HEK293 (cell line): Measurements from ENCODE around the gene AKR1B15.
"Not testable (repeated sequence)": the region's sequence is repeated elsewhere in the genome, so short reads cannot be mapped to it uniquely, and the experiment has no call there.

ENCODE experiments used
- CTCF ChIA-PET: fragments of 350-600 bp; formaldehyde crosslinking; extraction: SDS; loops from one replicate; lab custom pipeline; 2021; ENCODE audit warnings: antibody characterized with exemption; lab: Yijun Ruan, JAX
- POLR2A ChIA-PET: fragments of 300-600 bp; formaldehyde crosslinking; extraction: SDS; loops from one replicate; lab custom pipeline; 2020; ENCODE audit warnings: antibody characterized with exemption, inconsistent platforms; lab: Yijun Ruan, JAX
- H3K27ac ChIP-seq: fragments of 200-500 bp; sonication (Bioruptor generic); 2 replicates; pipeline ENCODE4 v1.5.1; 2014; ENCODE audit warnings: low read depth, low read length, control low read depth, inconsistent platforms; ENCODE audit errors: extremely low read depth
- H3K36me3 ChIP-seq, 2 experiments: fragments of 200-500 bp in 1 of 2; sonication (Bioruptor generic) in 1 of 2; 1 replicate in 1 of 2; 2 replicates in 1 of 2; pipeline ENCODE4 v1.5.1; 2014 to 2017; ENCODE audit warnings: inconsistent platforms in 2 of 2, low read length in 2 of 2; ENCODE audit not compliant: control insufficient read depth in 2 of 2, insufficient read depth in 1 of 2
- H3K4me1 ChIP-seq: fragments of 200-500 bp; sonication (Bioruptor generic); 2 replicates; pipeline ENCODE4 v1.5.1; 2014; ENCODE audit warnings: mild to moderate bottlenecking, low read length, inconsistent platforms; ENCODE audit not compliant: control insufficient read depth, insufficient read depth
- H3K4me3 ChIP-seq: 2 replicates; pipeline ENCODE4 v1.5.1; 2011; ENCODE audit warnings: low read depth, mild to moderate bottlenecking, control low read depth, low read length, moderate library complexity
- H3K9me3 ChIP-seq: fragments of 200-500 bp; sonication (Bioruptor generic); 2 replicates; pipeline ENCODE4 v1.5.1; 2014; ENCODE audit warnings: low read depth, low read length, inconsistent platforms; ENCODE audit not compliant: control insufficient read depth, insufficient read depth
- GLIS1 ChIP-seq: fragments of 450-650 bp; formaldehyde crosslinking; IDR thresholded peaks from 2 replicates; pipeline ENCODE4 v1.5.1; 2016; ENCODE audit warnings: missing biosample characterization, missing genetic modification characterization
- HOXC10 ChIP-seq: sonication (generic); formaldehyde crosslinking; IDR thresholded peaks from 2 replicates; pipeline ENCODE4 v1.8.1; 2023; ENCODE audit warnings: mild to moderate bottlenecking, missing genetic modification reagents
- RBAK ChIP-seq: fragments of 450-650 bp; formaldehyde crosslinking; IDR thresholded peaks from 2 replicates; pipeline ENCODE4 v1.5.1; 2016; ENCODE audit warnings: missing biosample characterization, missing genetic modification characterization
- TCF7L2 ChIP-seq: IDR thresholded peaks from 2 replicates; pipeline ENCODE4 v1.6.1; 2011; ENCODE audit warnings: low read depth, mild to moderate bottlenecking, inconsistent platforms, low read length, moderate library complexity, borderline replicate concordance
- TRIM28 ChIP-seq: IDR thresholded peaks from 2 replicates; pipeline ENCODE4 v1.6.1; 2011; ENCODE audit warnings: low read length, control low read depth, borderline replicate concordance
- ZBTB1 ChIP-seq: fragments of 450-650 bp; formaldehyde crosslinking; IDR thresholded peaks from 2 replicates; pipeline ENCODE4 v1.5.1; 2016; ENCODE audit warnings: missing biosample characterization, missing genetic modification characterization
- ZBTB11 ChIP-seq: fragments of 450-650 bp; formaldehyde crosslinking; conservative IDR thresholded peaks from 2 replicates; pipeline ENCODE4 v1.5.1; 2016; ENCODE audit warnings: low read depth, missing biosample characterization, missing genetic modification characterization
- ZFP69B ChIP-seq: fragments of 450-650 bp; formaldehyde crosslinking; IDR thresholded peaks from 2 replicates; pipeline ENCODE4 v1.5.1; 2016; ENCODE audit warnings: missing biosample characterization, missing genetic modification characterization
- ZNF112 ChIP-seq: fragments of 450-650 bp; formaldehyde crosslinking; IDR thresholded peaks from 2 replicates; pipeline ENCODE4 v1.5.0; 2017; ENCODE audit warnings: missing biosample characterization, missing genetic modification characterization
- ZNF18 ChIP-seq: fragments of 450-650 bp; formaldehyde crosslinking; IDR thresholded peaks from 2 replicates; pipeline ENCODE4 v1.5.1; 2016; ENCODE audit warnings: missing biosample characterization, missing genetic modification characterization
- ZNF26 ChIP-seq: fragments of 450-650 bp; formaldehyde crosslinking; IDR thresholded peaks from 2 replicates; pipeline ENCODE4 v1.5.1; 2016; ENCODE audit warnings: missing biosample characterization, missing genetic modification characterization
- ZNF366 ChIP-seq: fragments of 450-650 bp; formaldehyde crosslinking; conservative IDR thresholded peaks from 2 replicates; pipeline ENCODE4 v1.5.1; 2016; ENCODE audit warnings: missing biosample characterization, missing genetic modification characterization
- ZNF530 ChIP-seq: fragments of 450-650 bp; formaldehyde crosslinking; IDR thresholded peaks from 2 replicates; pipeline ENCODE4 v1.5.1; 2016; ENCODE audit warnings: low read depth, missing biosample characterization, missing genetic modification characterization
- ZNF560 ChIP-seq: fragments of 450-650 bp; formaldehyde crosslinking; IDR thresholded peaks from 2 replicates; pipeline ENCODE4 v1.5.1; 2017; ENCODE audit warnings: missing biosample characterization, missing genetic modification characterization, borderline replicate concordance
- ZNF585B ChIP-seq: fragments of 450-650 bp; formaldehyde crosslinking; IDR thresholded peaks from 2 replicates; pipeline ENCODE4 v1.5.1; 2016; ENCODE audit warnings: missing biosample characterization, missing genetic modification characterization
- ZNF645 ChIP-seq: fragments of 450-650 bp; formaldehyde crosslinking; IDR thresholded peaks from 2 replicates; pipeline ENCODE4; 2016; ENCODE audit warnings: missing biosample characterization, missing genetic modification characterization
- TF ChIP-seq, protein P1 (sequence below): fragments of 450-650 bp; formaldehyde crosslinking; IDR thresholded peaks from 2 replicates; pipeline ENCODE4 v1.5.1; 2016; ENCODE audit warnings: missing biosample characterization, missing genetic modification characterization

Gene AKR1B15

GRCh38 chr7:134522601-134523000, 26.3 kb upstream of the AKR1B15 start:
- H3K4me1 ChIP-seq = no peaks in the 10 kb centered on the region
- H3K27ac ChIP-seq = no peak overlapping the region
- ChIA-PET CTCF (interaction anchor here (0.7 kb wide), 2 partner anchors 24 to 43 kb away, joined by 3 read pairs; no protein-coding TSS in a partner anchor), POLR2A (no interaction called here)
- no peaks in the 10 kb centered on the region for H3K9me3 ChIP-seq
- TF ChIP-seq TCF7L2 = no peak
- TF ChIP-seq ZNF645 (tag by site-specific recombination) = no peak
- TF ChIP-seq ZNF366 = no peak
- TF ChIP-seq HOXC10 (CRISPR knock-in tag) = no peak
- TF ChIP-seq, protein P1, sequence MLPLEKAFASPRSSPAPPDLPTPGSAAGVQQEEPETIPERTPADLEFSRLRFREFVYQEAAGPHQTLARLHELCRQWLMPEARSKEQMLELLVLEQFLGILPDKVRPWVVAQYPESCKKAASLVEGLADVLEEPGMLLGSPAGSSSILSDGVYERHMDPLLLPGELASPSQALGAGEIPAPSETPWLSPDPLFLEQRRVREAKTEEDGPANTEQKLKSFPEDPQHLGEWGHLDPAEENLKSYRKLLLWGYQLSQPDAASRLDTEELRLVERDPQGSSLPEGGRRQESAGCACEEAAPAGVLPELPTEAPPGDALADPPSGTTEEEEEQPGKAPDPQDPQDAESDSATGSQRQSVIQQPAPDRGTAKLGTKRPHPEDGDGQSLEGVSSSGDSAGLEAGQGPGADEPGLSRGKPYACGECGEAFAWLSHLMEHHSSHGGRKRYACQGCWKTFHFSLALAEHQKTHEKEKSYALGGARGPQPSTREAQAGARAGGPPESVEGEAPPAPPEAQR (tag by site-specific recombination) = no peak
- TF ChIP-seq TRIM28 = no peak
- no peak for TF ChIP-seq ZNF585B (tag by site-specific recombination)
- no peak for TF ChIP-seq ZFP69B
- no peak for TF ChIP-seq ZBTB1 (tag by site-specific recombination)
- no peak for TF ChIP-seq ZNF26
- TF ChIP-seq ZNF560 = no peak
- no peak for TF ChIP-seq ZNF530
- no peak for TF ChIP-seq ZNF18 (tag by site-specific recombination)
- TF ChIP-seq ZNF112 (tag by site-specific recombination) = no peak
- no peak for TF ChIP-seq RBAK (tag by site-specific recombination)
- TF ChIP-seq GLIS1 = no peak
- no peak for TF ChIP-seq ZBTB11
- H3K4me3 ChIP-seq = no peak overlapping the region
- no peaks in the 10 kb centered on the region for H3K36me3 ChIP-seq

- H3K4me1 ChIP-seq, H3K9me3 ChIP-seq, H3K27ac ChIP-seq, H3K4me3 ChIP-seq, H3K36me3 ChIP-seq, POLR2A ChIA-PET: not testable (repeated sequence)
- CTCF ChIA-PET = interaction anchor here (1.0 to 1.5 kb wide), 3 partner anchors 9 to 17 kb away, joined by 3 to 4 read pairs (median 4); no protein-coding TSS in a partner anchor
Measured at GRCh38 chr7:134525449-134525848, 23.5 kb upstream of the AKR1B15 start.
